HepG2 (cell line): ENCODE data around the gene ADAMTS13. TPM values are rescaled to one million over a fixed set of nuclear protein-coding genes. Genes with fewer than 3 reads are reported as not detected.

Experiments
- ATAC-seq: fragments of 200-7000 bp; cut with Tn5 transposase; 3 replicates; pipeline ENCODE4 v1.9.1; 2020; ENCODE audit warnings: mild to moderate bottlenecking, moderate library complexity
- BruUV-seq: library from RNA; stranded (reverse); fragments of 400-500 nt; replicated peaks from 2 replicates; lab custom pipeline; 2021; lab: Mats Ljungman, UMichigan
- CTCF ChIA-PET: fragments of 300-600 bp; formaldehyde crosslinking; extraction: SDS; loops from one replicate; lab custom pipeline; 2021; ENCODE audit warnings: low total read pairs, inconsistent platforms, low intra/inter-chr PET ratio; lab: Yijun Ruan, JAX
- POLR2A ChIA-PET: fragments of 350-600 bp; sonication (Branson Sonifier 250); formaldehyde crosslinking; loops from one replicate; lab custom pipeline; 2020; ENCODE audit warnings: antibody characterized with exemption, inconsistent platforms; lab: Yijun Ruan, JAX
- DNase-seq: peaks from one replicate; pipeline ENCODE4 v3.0.0-alpha.2; 2015; ENCODE audit warnings: low spot score
- FAIRE-seq: peaks from 3 replicates; lab custom pipeline; 2011; peaks lifted over from hg19 to GRCh38; lab: Jason Lieb, UNC
- H2AFZ ChIP-seq: one replicate; pipeline ENCODE4 v1.6.1; 2011; ENCODE audit warnings: low read length, inconsistent platforms
- H3K27ac ChIP-seq: fragments of 300-600 bp; 3 replicates; pipeline ENCODE4 v1.8.0; 2011; ENCODE audit warnings: mixed run types, mild to moderate bottlenecking, mixed read lengths, low read length, inconsistent platforms; ENCODE audit not compliant: insufficient read depth; ENCODE audit errors: extremely low read length
- H3K27me3 ChIP-seq, 2 experiments: fragments of 200-600 bp in 1 of 2; 2 replicates in 1 of 2; 3 replicates in 1 of 2; pipeline versions ENCODE4 v1.6.0 to v1.8.0; 2011; ENCODE audit warnings: low read length in 2 of 2, mild to moderate bottlenecking in 2 of 2, moderate library complexity in 2 of 2, inconsistent platforms in 1 of 2; ENCODE audit not compliant: insufficient read depth in 2 of 2, control insufficient read depth in 1 of 2
- H3K36me3 ChIP-seq, 2 experiments: fragments of 200-600 bp in 1 of 2; replicated peaks in 1 of 2; 2 replicates in 1 of 2; 3 replicates in 1 of 2; pipeline versions ENCODE4 v1.5.1 to v1.8.0; 2011; ENCODE audit warnings: low read length in 2 of 2, inconsistent platforms in 1 of 2; ENCODE audit not compliant: insufficient read depth in 2 of 2, control insufficient read depth in 1 of 2
- H3K4me1 ChIP-seq: 2 replicates; pipeline ENCODE4 v1.5.1; 2012; ENCODE audit warnings: low read length, inconsistent platforms; ENCODE audit not compliant: insufficient read depth
- H3K4me2 ChIP-seq: 2 replicates; pipeline ENCODE4 v1.6.0; 2011; ENCODE audit warnings: low read depth, low read length, inconsistent platforms
- H3K4me3 ChIP-seq, 3 experiments: fragments of 200-600 bp in 1 of 3; sonication (generic), shearing (Covaris generic) in 1 of 3; replicated peaks in 1 of 3; 2 replicates each; pipeline ENCODE4 v1.5.1; 2011 to 2016; ENCODE audit warnings: low read length in 3 of 3, inconsistent platforms in 2 of 3, low read depth in 2 of 3, mild to moderate bottlenecking in 2 of 3, control low read depth in 1 of 3, mixed read lengths in 1 of 3; ENCODE audit not compliant: insufficient read depth in 1 of 3
- H3K79me2 ChIP-seq: one replicate; pipeline ENCODE4 v1.6.1; 2011; ENCODE audit warnings: low read length, inconsistent platforms; ENCODE audit not compliant: insufficient read depth
- H3K9ac ChIP-seq: 2 replicates; pipeline ENCODE4 v1.6.0; 2011; ENCODE audit warnings: mild to moderate bottlenecking, low read depth, low read length, inconsistent platforms; ENCODE audit not compliant: insufficient read depth
- H3K9me3 ChIP-seq: 2 replicates; pipeline ENCODE4 v1.5.1; 2012; ENCODE audit warnings: mild to moderate bottlenecking, low read length
- H4K20me1 ChIP-seq: 2 replicates; pipeline ENCODE4 v1.6.0; 2011; ENCODE audit warnings: inconsistent platforms, mild to moderate bottlenecking, low read length, moderate library complexity; ENCODE audit not compliant: insufficient read depth
- ZBTB3 ChIP-seq: sonication (generic); formaldehyde crosslinking; IDR thresholded peaks from 2 replicates; pipeline ENCODE4 v1.4.0; 2020; ENCODE audit warnings: low read depth, mild to moderate bottlenecking, moderate library complexity, missing genetic modification reagents, borderline replicate concordance
- ZBTB7B ChIP-seq: sonication (generic); formaldehyde crosslinking; IDR thresholded peaks from 2 replicates; pipeline ENCODE4 v1.4.0; 2020; ENCODE audit warnings: missing genetic modification reagents
- ZNF143 ChIP-seq: sonication (generic); formaldehyde crosslinking; IDR thresholded peaks from 2 replicates; pipeline ENCODE4 v1.4.0; 2020; ENCODE audit warnings: missing genetic modification reagents
- WGBS: methylation state at CpG from one replicate; pipeline ENCODE4 v1.1.6; 2017; ENCODE audit warnings: low lambda C conversion rate; 5-methylcytosine and 5-hydroxymethylcytosine counted together
- in situ Hi-C: cut with HindIII; loops from 2 replicates; pipeline ENCODE4 v1.10.0; 2017; ENCODE audit warnings: low pct_unique_long_range_greater_than_20kb; ENCODE audit not compliant: extremely low pct_ligation_motif_present
- intact Hi-C: fragments of 100-400 bp; cut with micrococcal nuclease; formaldehyde crosslinking; loops from one replicate; pipeline ENCODE4 v1.10.0; 2022; ENCODE audit not compliant: unreplicated experiment
- polyA plus RNA-seq, 8 experiments: library from polyadenylated mRNA; depleted of rRNA in 3 of 8; stranded (reverse) in 7 of 8; unstranded in 1 of 8; fragments of >200 nt; fragmentation: Illumina TruSeq in 4 of 8; extraction: Trizol in 4 of 8; gene quantifications; 2 replicates each; pipeline versions ENCODE4 v1.2.1 to v1.2.3, GENCODE V29; 2011 to 2016; ENCODE audit warnings: low read depth in 4 of 8, missing spikeins in 1 of 8, mixed read lengths in 1 of 8; ENCODE audit not compliant: insufficient read depth in 1 of 8
- total RNA-seq, 5 experiments: library from RNA; depleted of rRNA; stranded (reverse); fragments of >200 nt; fragmentation: Illumina TruSeq; extraction: Trizol; gene quantifications; 2 replicates each; pipeline ENCODE4 v1.2.3, GENCODE V29; 2016; ENCODE audit warnings: low read depth in 1 of 5
- TF ChIP-seq, protein P1 (sequence below): sonication (generic); formaldehyde crosslinking; IDR thresholded peaks from 2 replicates; pipeline ENCODE4 v1.5.1; 2020; ENCODE audit warnings: missing genetic modification reagents, mild to moderate bottlenecking, borderline replicate concordance
- TF ChIP-seq, protein P2 (sequence below): sonication (generic); formaldehyde crosslinking; IDR thresholded peaks from 2 replicates; pipeline ENCODE4 v1.4.0; 2020; ENCODE audit warnings: missing genetic modification reagents
- TF ChIP-seq, protein P3 (sequence below): sonication (generic); formaldehyde crosslinking; IDR thresholded peaks from 2 replicates; pipeline ENCODE4 v1.4.0; 2020; ENCODE audit warnings: missing genetic modification reagents, borderline replicate concordance

Gene ADAMTS13
- total and polyA plus RNA-seq, 2 of the 13 experiments (the other 11 are each of a cell fraction or from before 2014, with no cell fraction given): 0.91 to 4.5 TPM

DNA sequence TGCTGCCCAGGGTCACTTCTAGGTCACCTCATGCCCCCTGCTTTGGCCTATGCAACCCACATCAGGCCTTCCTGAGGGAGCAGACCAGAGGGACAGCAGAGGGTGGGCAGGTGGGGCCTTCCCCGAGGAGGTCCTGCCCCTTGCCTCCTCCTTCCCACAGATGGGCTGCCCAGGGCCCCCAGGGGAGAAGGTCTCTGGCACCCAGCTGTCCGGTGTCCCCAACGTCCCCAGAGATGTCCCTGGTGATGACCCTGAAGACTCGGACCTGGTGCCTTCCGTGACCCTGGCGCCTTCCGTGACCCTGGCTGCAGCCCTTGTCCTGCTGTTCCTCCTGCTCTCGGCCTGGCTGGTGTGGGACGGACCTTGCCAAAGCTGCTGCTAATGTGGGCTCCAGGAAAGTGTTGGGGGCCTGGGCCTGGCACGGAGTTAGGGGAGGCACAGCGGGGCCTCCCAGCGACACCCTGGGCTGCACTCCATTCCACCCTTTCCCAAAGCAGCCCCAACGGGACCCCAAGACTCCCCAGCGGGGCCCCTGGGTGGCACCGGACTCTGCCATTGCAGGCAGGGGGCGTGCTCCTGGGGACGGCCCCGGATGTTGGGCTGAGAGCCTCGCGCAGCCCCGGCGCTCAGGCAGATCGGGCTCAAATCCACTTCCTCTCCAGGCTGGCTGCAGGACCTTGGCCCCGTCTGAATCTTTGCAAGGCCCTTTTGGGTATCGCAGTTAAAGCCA, 63.5 kb downstream of the ADAMTS13 start (continued):
- TF ChIP-seq, protein P1, sequence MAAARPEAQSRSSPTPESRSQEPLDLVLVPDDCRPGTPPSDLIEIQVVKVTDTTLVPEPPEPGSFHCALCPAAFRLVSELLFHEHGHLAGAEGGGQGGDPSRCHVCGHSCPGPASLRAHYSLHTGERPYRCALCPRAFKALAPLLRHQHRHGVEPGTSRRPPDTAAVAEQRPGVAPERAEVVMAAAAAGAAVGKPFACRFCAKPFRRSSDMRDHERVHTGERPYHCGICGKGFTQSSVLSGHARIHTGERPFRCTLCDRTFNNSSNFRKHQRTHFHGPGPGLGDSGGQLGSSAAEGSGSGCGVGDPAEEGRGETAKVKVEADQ (CRISPR knock-in tag): no peak

DNA sequence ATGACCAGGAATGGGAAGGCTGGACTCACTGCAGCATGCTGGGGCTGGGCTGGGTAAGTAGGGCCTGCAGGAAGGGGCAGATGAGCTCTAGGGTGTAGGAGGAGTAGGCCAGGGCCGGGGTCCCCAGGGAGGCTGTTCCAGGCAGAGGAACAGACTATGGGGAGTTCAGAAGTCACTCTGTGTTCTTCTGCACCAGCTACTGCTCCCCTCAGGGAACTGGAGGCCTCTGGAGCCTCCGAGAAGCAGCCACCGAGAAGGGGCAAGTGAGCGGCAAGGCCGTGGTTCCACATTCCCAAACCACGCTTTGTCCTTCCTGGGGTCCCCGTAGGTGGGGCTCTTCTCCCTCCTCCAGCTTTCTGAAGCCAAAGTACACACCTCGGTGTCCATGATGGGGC, 65.2 kb downstream of the ADAMTS13 start:
- peaks cover 60% of the 10 kb centered on the region for H3K4me1 ChIP-seq
- peaks cover 9 to 64% of the 10 kb centered on the region in 2 experiments for H3K27me3 ChIP-seq
- H3K36me3 ChIP-seq: no peaks in the 10 kb centered on the region
- TF ChIP-seq, protein P2, sequence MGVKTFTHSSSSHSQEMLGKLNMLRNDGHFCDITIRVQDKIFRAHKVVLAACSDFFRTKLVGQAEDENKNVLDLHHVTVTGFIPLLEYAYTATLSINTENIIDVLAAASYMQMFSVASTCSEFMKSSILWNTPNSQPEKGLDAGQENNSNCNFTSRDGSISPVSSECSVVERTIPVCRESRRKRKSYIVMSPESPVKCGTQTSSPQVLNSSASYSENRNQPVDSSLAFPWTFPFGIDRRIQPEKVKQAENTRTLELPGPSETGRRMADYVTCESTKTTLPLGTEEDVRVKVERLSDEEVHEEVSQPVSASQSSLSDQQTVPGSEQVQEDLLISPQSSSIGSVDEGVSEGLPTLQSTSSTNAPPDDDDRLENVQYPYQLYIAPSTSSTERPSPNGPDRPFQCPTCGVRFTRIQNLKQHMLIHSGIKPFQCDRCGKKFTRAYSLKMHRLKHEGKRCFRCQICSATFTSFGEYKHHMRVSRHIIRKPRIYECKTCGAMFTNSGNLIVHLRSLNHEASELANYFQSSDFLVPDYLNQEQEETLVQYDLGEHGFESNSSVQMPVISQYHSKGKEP (CRISPR knock-in tag): no peak
- TF ChIP-seq, protein P3, sequence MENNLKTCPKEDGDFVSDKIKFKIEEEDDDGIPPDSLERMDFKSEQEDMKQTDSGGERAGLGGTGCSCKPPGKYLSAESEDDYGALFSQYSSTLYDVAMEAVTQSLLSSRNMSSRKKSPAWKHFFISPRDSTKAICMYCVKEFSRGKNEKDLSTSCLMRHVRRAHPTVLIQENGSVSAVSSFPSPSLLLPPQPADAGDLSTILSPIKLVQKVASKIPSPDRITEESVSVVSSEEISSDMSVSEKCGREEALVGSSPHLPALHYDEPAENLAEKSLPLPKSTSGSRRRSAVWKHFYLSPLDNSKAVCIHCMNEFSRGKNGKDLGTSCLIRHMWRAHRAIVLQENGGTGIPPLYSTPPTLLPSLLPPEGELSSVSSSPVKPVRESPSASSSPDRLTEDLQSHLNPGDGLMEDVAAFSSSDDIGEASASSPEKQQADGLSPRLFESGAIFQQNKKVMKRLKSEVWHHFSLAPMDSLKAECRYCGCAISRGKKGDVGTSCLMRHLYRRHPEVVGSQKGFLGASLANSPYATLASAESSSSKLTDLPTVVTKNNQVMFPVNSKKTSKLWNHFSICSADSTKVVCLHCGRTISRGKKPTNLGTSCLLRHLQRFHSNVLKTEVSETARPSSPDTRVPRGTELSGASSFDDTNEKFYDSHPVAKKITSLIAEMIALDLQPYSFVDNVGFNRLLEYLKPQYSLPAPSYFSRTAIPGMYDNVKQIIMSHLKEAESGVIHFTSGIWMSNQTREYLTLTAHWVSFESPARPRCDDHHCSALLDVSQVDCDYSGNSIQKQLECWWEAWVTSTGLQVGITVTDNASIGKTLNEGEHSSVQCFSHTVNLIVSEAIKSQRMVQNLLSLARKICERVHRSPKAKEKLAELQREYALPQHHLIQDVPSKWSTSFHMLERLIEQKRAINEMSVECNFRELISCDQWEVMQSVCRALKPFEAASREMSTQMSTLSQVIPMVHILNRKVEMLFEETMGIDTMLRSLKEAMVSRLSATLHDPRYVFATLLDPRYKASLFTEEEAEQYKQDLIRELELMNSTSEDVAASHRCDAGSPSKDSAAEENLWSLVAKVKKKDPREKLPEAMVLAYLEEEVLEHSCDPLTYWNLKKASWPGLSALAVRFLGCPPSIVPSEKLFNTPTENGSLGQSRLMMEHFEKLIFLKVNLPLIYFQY (CRISPR knock-in tag): no peak
- TF ChIP-seq ZBTB7B (CRISPR knock-in tag) (0 out of 2 replicates have a peak, but pooled peaks have one; percentile 29), ZNF143 (CRISPR knock-in tag) (no peak), ZBTB3 (CRISPR knock-in tag) (no peak)
- TF ChIP-seq, all 625 proteins: peak for 1
- no peaks in the 10 kb centered on the region for H3K79me2 ChIP-seq
- ChIA-PET POLR2A (no interaction called here), CTCF (interaction anchor here (1.2 to 2.6 kb wide), 2 partner anchors 26 to 81 kb away, joined by 4 to 39 read pairs; no protein-coding TSS in a partner anchor)
- H3K9me3 ChIP-seq: no peaks in the 10 kb centered on the region
- intact Hi-C loops (loop anchor here (2.0 to 5.0 kb wide), 2 partner anchors 130 to 301 kb away; partner anchors contain the start of genes SURF1 and SURF2), in situ Hi-C loops (loop anchor here (5.0 kb wide), 3 partner anchors 80 to 300 kb away; partner anchors contain the start of genes SURF1 and SURF2)
- DNase-seq: no peak
- peak overlapping the region; percentile 56; the same call in 1 of the 2 replicates for H3K9ac ChIP-seq
- no peaks in the 10 kb centered on the region for H4K20me1 ChIP-seq
- ATAC-seq: no peak
- H3K4me2 ChIP-seq: peak overlapping the region; percentile 67
- peak overlapping the region in 2 of 3 experiments; percentile 24 to 57; a peak in 3 of 6 replicates for H3K4me3 ChIP-seq
- FAIRE-seq: no peak
- no TSS peak for BruUV-seq
- H2AFZ ChIP-seq: peak overlapping the region; percentile 42
- WGBS: 38% methylated on average over 7 of the region's 8 CpGs
- H3K27ac ChIP-seq: no peak overlapping the region
